Measurements from ENCODE around the gene ENOX1.

Gene ENOX1

DNA sequence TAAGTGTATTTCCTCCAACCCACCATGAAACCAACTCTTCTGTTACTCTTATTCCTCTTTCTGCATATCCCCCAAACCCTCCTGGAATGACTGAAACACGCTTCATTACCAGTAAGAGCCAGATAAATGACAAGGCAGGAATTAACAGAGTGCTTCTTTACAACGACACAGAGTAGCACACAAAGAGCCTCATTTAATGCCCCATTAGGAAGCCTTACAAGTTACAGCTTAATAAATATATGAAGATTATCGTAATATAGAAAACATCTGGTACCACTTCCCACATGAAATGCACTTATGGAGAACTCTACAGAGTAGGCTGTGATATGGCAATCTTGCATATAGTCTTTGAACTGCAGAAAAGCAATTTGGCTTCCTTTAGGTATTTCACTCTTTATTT is 116.8 kb downstream of the ENOX1 start:
- DNase-seq (ENCODE audit: low read depth) = no peak

DNA sequence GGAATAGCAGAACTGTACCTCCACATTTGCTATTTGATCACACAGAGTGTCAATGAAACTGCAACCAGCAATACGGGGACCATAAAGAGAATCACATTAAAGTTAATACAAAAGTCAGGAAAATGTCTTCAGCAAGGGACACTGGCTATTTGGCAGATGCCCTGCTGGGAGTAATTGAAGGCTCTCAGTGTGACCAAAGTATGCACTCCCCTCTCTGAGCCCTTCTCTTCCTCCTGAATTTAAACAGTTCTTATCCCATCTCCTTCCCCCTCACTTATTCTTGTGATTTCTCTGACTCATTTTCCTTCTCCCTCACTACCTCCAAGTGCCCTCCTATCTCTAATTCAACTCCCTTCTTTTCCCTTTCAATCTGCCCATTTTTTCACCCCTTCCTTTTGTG is 117.7 kb downstream of the ENOX1 start:
- DNase-seq (ENCODE audit: low read depth) = no peak

DNA sequence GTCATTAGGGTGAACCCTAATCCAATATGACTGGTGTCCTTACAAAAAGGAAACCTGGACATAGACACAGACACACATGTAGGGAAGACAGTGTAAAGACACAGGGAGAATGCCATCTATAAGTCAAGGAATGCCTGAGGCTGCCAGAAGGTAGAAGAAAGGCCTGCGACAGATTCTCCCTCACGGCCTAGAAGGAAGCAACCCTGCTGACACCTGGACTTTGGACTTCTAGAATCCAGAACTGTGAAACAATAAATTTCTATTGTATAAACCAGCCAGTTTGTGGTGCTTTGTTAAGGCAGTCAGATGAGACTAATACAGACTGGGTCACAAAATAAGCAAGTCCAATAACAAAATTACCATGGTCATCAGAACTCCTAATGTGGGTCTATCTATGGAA is 120.4 kb downstream of the ENOX1 start:
- no peak for DNase-seq (ENCODE audit: low read depth)

DNA sequence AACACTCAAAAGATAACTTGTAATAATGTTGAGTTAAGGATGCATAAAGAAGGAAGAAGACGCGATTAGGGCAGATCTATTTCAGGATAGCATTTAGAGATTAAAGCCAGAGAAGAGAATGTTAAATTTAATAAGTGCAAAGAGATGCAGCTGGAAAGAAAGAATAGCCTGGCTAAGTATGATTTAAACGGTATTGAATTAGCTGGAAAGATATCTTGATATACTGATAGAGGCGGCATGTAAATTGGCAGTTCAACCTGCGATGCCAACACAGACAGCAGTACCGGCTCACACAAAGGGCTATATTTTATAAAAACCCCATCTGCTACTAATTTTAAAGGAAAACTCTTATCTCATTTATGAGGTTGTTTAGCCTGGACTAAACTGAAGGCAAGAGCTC is 121.4 kb downstream of the ENOX1 start:
- no peak for DNase-seq (ENCODE audit: low read depth)

GRCh38 chr13:43664700-43665191 is 122.0 kb downstream of the ENOX1 start:
- no peak for DNase-seq (ENCODE audit: low read depth)

GRCh38 chr13:43663474-43664090 is 123.2 kb downstream of the ENOX1 start:
- DNase-seq (ENCODE audit: low read depth) = no peak

GRCh38 chr13:43662976-43663375 is 123.8 kb downstream of the ENOX1 start:
- DNase-seq (ENCODE audit: low read depth) = no peak

- no peak for DNase-seq (ENCODE audit: low read depth)
Observed at GRCh38 chr13:43661161-43661830, 125.5 kb downstream of the ENOX1 start.

DNA sequence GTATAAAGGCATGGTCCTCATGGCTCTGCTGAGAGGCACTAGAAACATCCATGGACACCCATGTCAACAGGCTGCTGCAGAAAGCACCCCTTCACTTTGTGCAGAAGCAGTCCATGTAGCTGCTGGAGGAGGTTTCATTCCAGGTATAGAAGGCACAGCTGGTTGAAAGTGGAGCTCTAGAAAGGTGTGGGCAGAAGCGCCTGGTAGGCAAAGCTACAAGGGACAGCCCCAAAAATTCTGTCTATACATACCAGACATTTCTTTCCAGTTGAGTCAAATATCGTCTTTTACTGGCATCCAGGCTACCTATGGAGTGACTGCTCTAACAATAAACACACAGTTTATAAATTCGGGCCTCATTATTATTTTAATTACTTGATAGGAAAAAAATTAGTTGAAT is 129.3 kb downstream of the ENOX1 start:
- no peak for DNase-seq (ENCODE audit: low read depth)

GRCh38 chr13:43653980-43654379 is 132.8 kb downstream of the ENOX1 start:
- DNase-seq (ENCODE audit: low read depth) = no peak

DNA sequence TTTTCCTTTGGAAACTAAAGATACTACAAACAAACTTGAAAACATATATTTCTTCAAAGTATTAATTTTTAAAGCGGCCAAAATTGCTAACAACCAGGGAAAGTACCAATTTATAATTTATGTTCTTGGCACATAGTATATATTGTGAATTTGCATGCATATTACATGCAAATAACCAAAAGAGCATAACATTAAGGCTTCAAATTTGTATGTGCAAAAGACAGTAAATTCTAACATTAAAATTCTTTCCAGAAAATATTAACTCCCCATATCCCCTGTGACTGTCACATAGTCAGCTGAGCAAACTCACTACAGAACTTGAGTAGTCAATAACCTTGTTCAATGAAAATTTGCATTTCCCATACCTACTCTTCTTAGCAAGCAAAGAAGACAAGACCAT is 133.4 kb downstream of the ENOX1 start:
- DNase-seq (ENCODE audit: low read depth) = no peak

DNA sequence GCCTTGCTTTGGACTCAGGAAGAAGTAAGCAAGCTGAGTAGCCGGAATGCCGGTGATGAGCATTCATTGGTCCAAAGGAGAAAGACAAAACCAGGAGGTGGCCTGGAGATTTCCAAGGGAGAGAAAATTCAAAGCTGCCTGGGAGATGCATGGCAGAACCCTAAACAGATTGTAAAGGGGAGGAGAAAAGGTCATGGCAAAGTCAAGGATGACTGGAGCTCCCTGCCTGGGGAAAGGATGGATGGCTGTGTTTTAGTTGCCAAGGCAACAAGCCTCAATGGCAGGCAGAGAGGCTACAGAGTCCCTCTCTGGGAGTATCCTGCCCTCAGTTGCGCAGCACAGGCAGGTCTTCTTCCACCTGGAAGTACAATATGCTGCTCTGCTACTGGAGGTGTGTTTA is 134.0 kb downstream of the ENOX1 start:
- DNase-seq (ENCODE audit: low read depth) = no peak

DNA sequence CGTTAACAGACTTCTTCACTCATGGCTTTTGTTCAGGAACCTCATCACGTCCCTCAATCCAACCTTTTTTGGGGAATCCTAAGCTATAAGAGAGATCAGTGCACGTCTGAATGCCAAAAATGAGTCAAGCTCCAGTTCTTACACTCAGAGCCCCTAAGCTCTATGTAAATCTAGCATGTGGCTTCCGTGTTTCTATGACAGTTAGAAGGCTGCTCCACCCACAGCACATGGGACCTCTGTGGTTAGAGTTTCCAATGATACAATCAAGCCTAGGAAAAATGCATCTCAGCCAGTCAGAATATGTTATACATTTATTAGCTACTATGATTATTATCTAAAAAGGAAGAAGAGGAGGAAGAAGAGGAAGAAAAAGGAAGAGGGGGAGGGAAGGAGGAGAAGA is 135.9 kb downstream of the ENOX1 start:
- no peak for DNase-seq (ENCODE audit: low read depth)

- DNase-seq (ENCODE audit: low read depth) = no peak
Observed at GRCh38 chr13:43648733-43649132, 138.0 kb downstream of the ENOX1 start.

GRCh38 chr13:43647471-43647870 is 139.3 kb downstream of the ENOX1 start:
- DNase-seq (ENCODE audit: low read depth) = no peak

- DNase-seq (ENCODE audit: low read depth) = no peak
Observed at GRCh38 chr13:43640476-43640875, 146.3 kb downstream of the ENOX1 start.

DNA sequence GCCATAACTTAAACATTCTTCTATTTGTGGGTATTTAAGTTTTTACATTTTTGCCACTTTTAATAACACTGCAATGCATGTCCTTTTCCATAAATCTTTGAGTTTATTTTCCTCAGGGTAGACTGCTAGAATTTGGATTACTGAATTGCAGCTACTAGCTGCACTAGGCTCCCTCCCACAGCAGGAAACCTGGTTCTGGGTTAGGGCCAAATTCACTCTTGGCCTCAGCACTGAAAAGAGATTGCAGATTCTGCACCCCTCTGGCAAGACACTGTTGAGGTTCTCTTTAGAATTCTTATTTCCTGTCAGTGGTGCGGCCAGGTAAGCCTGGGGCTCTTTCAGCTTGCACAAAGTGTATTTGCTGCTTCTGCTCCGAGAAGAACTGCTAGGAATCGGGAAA is 155.7 kb downstream of the ENOX1 start:
- no peak for DNase-seq (ENCODE audit: low read depth)

GRCh38 chr13:43629691-43630480 is 156.9 kb downstream of the ENOX1 start:
- no peak for DNase-seq (ENCODE audit: low read depth)

DNA sequence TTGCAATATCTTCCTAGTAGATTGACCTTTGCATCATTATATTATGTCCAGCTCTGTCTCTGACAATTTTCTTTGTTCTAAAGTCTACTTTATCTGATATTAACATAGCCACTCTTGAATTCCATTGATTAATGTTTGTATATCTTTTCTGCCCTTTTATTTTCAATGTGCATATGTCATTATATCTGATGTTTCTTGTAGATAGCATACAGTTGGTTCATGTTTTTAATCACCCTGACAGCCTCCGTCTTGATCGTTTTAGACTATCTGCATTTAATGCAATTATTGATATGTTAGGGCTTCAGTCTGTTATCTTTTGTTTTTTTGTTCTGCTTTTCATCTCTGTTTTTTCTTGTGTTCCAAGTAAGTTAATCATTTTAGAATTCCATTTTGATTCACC is 159.8 kb downstream of the ENOX1 start:
- no peak for DNase-seq (ENCODE audit: low read depth)

DNA sequence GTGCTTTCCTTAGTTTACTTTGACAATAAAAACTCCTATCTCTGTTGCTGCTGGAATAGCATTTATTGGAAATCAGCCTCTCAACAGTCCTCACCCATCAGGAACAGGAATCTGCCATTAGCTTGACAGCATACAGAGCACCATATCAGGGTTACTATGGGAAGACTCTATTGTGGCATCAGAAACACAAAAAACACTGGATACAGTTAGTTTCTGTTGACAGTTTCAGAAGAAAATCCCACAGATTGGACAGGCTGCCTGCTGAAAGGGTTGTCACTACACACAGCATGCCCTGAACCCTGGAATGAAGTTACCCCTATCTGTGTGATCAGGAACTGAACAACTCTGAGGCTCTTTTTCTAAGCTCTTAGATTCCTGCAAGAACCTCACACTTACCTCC is 172.7 kb downstream of the ENOX1 start:
- no peak for DNase-seq (ENCODE audit: low read depth)

DNA sequence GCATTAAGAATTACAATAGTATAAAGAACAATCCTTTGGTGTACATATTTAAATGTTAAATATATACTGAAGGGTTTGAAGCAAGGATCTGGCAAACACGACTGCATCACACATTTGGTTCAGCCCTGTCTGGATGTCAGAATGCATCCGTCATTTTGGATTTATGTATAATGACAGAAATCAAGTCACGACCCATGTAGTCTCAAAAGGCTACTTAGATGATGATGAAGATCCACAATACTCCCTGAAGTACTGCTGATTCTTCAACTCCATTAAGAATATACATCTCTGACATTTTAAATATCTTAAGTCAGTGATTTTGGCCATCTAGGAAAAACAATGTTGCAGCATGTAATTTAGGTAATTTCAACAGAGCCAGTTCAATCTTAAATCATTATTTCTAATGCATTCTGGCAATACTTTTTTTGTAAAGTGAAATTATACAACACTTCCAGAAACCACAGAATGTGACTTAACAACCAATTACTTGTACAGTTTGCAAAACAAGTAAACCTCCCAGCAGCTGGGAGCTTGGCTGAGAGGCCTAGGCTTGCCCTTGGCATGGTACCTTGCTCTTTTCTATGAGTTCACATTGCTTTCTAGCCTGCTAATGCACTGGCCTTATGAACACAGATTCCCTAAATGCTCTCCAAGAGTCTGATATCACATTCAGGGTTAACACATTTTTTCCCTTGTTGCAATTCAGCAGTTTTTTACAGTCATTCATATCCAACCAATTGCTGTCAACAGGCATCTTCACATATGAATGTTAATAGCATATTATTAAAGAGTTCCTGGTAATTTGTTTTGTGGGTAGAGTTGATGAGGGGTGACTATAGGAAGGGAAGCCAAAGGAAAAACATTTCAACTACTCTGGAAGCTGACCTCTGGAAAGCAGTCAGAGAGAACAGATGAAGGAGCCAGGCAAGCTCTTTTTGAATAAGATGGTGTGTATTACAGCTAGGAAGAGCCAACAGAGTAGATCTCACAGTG is 175.2 kb downstream of the ENOX1 start:
- no peak for DNase-seq (ENCODE audit: low read depth)
